GM21423 (cell line): ENCODE measurements around the gene IPO13.
A peak's percentile ranks its signal among the peaks of the same experiment; 100 is the strongest.

Experiments used
- ATAC-seq: cut with Tn5 transposase; IDR thresholded peaks from one replicate; pipeline ENCODE4 v1.9.1; 2021; ENCODE audit warnings: mild to moderate bottlenecking, moderate library complexity; ENCODE audit not compliant: unreplicated experiment

The IPO13 gene

GRCh38 chr1:43970911-43971310 lies 24.2 kb downstream of the IPO13 start:
- no peak for ATAC-seq

DNA sequence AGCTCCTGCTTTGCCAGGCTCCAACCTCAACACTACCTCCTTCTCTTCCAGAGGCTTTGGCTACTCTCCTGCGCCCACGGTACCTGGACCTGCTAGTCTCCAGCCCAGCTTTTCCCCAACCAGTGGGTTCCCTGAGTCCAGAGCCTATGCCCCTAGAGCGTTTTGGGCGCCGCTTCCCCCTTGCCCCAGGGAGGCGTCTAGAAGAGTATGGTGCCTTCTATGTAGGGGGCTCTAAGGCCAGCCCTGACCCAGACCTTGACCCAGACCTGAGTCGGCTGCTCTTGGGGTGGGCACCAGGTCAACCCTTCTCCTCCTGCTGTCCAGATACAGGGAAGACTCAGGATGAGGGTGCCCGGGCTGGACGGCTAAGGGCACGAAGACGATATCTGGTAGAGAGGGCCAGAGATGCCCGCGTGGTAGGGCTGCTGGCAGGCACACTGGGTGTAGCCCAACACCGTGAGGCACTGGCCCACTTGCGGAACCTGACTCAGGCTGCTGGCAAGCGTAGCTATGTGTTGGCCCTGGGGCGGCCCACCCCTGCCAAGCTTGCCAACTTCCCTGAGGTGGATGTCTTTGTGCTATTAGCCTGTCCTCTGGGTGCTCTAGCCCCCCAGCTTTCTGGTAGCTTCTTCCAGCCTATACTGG lies 24.7 kb downstream of the IPO13 start:
- no peak for ATAC-seq

GRCh38 chr1:43973981-43974442 lies 27.3 kb downstream of the IPO13 start:
- no peak for ATAC-seq

- peak; percentile 63 for ATAC-seq
These were observed 27.9 kb downstream of the IPO13 start, which contains the start of gene ATP6V0B for GRCh38 chr1:43974443-43975248. ATP6V0B (plus strand) TSS chr1:43974960; CDS start chr1:43975041, 81 bp downstream.

DNA sequence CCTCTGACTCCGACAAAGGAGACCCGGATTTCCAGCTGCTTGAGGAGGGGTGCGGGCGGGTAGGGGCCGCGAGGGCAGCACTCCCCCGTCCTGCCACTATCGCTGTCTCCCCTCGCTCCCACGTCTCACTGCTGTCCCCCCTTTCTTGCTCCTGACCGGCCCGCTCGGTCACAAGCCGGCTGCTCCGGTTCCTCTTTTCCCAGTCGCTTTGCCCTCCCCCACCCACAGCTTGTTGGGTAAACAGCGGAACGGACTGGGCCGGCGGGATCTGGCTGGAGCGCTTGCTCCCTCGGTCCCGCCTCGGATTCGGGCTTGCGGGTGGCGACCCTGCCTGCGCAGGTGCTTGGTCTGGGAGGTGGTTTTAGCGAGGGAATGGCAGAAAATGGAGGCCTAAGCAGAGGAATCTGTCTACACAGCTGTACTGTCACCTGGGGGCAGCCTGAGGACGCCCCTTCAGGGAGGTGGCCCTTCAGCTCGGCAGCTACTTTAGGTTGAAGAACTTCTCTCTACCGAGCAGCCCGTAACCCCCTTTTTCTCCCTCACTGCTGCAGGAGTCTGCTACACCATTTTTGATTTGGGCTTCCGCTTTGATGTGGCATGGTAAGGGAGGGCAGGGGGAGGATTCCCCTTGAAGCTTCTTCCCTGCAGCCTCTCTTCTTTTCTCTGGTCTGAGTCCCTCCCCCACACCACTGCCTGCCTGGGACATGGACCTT lies 28.7 kb downstream of the IPO13 start:
- ATAC-seq: peak; percentile 0

DNA sequence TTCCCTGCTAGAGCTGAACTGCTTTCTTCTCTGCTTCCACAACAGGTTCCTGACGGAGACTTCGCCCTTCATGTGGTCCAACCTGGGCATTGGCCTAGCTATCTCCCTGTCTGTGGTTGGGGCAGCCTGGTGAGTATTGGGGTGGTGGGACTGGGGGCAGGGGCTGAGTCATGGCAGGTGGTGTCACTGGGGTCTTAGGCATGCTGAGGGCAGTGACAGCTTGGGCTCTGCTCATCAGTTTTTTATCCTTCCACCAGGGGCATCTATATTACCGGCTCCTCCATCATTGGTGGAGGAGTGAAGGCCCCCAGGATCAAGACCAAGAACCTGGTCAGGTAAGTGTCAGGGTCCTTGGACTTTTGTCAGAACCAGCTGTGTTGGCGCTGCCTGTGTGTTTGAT lies 29.3 kb downstream of the IPO13 start:
- no peak for ATAC-seq

- ATAC-seq: no peak
These were observed 30.1 kb downstream of the IPO13 start for GRCh38 chr1:43976890-43977289.

DNA sequence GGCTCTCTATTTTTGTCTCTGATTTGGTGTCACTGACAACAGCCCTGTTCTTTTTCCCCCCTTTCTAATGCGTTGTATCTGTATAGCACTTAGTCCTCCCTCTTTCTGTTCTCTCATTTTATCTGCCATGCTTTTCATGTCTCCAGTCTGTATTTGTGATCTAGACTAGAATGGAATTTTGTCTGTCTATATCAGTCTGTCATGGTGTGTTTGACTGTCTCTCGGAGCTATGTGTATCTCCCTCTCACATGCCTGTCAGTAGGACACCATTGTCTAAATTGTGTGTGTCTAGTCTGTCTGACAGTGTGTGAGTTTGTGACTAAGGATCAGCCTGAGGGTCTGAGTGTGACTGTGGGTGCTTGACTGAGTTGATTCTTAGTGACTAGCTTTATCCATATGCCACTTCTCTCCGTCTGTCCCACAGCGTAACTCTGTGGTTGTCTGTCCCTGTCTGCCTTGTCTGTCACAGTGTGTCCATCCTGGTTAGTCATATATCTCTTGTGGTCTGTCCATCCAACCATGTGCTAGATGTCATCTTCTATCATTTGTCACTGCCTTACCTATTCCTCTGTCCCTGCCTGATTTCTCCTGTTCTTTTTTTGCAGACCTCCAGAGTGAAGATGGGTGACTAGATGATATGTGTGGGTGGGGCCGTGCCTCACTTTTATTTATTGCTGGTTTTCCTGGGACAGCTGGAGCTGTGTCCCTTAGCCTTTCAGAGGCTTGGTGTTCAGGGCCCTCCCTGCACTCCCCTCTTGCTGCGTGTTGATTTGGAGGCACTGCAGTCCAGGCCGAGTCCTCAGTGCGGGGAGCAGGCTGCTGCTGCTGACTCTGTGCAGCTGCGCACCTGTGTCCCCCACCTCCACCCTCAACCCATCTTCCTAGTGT lies 30.9 kb downstream of the IPO13 start:
- ATAC-seq: no peak

DNA sequence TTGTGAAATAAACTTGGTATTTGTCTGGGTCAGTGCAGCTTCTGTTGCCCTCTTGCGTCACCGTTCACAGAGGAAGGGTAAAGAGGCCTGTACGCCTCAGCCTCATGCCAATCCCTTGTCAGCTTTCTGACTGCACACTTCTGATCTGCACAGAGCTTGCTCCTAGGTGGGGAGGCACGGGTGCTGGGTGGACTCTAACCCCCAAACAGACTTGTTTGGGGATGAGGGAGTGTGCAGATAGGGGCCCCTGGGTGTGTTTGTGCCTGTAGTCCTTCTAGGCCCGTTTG lies 31.5 kb downstream of the IPO13 start:
- ATAC-seq: no peak

- ATAC-seq: no peak
These were observed 32.0 kb downstream of the IPO13 start, which contains the start of gene B4GALT2 for GRCh38 chr1:43978551-43979260. B4GALT2 (plus strand) TSS chr1:43979210; CDS start chr1:43981161, 1,951 bp downstream.

GRCh38 chr1:43979261-43979527 lies 32.4 kb downstream of the IPO13 start:
- ATAC-seq: no peak

GRCh38 chr1:43979528-43980254 lies 32.9 kb downstream of the IPO13 start:
- ATAC-seq: no peak

DNA sequence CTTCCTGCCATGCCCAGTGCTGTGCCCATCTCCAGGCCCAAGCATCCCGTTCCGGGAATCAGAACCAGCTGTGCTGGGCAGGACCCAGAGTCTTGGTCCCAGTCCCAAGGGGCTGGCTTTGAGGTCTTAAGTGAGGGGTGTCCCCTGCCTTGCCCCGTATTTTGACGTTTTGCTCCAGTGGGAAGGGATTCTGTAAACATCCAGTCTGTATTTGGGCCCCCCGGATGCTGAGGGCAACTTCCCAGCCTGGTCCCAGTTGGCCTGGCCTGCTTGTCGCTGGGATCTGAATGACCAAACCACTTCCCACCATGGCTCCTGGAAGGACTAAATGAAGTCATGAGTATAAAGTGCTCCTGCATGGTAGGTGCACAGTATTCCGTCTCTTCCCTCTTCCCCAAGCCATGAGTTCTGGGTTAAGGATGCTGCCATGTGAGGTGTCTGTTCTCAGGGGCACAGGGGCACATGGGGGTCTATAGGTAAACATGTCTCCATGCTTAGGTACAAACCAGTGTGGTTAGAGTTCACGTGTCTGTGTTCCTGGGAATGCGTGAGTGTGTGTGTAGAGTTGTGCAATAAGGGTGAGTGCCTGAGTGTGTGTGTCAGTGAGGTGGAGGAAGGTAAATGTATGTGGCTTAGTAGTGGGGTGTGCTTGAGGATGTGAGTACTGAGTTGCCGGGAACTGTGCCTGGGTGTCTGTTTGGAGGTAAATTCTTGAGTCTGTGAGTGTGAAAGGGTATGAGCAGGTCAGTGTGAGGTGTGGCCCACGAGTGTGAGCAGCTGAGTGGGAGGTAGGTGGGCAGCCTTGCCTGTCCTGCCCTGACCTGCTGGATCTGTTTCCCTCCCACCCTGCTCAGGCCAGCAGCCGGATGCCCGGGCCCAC lies 33.7 kb downstream of the IPO13 start:
- ATAC-seq: no peak

DNA sequence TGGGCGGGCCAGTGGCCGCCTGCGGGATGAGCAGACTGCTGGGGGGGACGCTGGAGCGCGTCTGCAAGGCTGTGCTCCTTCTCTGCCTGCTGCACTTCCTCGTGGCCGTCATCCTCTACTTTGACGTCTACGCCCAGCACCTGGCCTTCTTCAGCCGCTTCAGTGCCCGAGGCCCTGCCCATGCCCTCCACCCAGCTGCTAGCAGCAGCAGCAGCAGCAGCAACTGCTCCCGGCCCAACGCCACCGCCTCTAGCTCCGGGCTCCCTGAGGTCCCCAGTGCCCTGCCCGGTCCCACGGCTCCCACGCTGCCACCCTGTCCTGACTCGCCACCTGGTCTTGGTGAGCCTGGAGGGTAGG lies 34.4 kb downstream of the IPO13 start:
- no peak for ATAC-seq

GRCh38 chr1:43981636-43982035 lies 34.9 kb downstream of the IPO13 start:
- no peak for ATAC-seq

GRCh38 chr1:43982241-43982640 lies 35.5 kb downstream of the IPO13 start:
- ATAC-seq: no peak

- ATAC-seq: no peak
These were observed 36.1 kb downstream of the IPO13 start for GRCh38 chr1:43982808-43983207.

DNA sequence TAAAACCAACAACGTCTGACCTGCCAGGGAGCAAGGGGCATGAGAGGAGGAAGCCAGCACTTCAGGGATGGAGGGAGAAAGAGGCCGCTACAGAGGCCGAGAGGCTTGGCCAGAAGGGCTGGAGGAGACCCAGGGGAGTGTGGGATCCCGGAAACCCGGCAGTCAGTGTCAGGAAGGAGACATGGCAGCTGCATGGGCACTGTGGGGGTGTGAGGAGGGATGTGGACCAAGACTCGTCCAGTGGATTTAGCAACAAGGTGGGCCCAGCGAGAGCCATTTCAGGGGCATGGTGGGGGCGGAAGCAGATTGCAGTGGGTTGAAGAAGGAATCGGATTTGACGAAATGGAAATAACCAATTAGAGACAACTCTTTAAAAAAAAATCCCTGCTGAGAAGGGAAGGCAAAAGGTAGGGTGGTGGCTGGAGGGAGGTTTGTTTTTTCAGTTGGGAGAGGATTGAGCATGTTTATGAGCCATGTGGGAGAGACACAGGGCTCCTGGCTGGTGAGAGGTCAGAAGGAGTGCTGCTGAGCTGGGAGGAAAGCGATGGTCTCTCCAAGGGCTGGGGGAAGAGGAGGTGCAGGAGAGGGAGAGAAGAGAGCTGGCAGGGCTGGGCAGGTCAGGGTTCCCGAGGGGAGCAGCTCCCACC lies 36.6 kb downstream of the IPO13 start:
- ATAC-seq: no peak
